K562 (cell line): Measurements from ENCODE around the gene BRF1. TPM values are rescaled to one million over a fixed set of nuclear protein-coding genes. Genes with fewer than 3 reads are reported as not detected.

Experiments used
- ATAC-seq: fragments of 200-7000 bp; cut with Tn5 transposase; 3 replicates; pipeline ENCODE4 v1.9.1; 2020; ENCODE audit warnings: moderate library complexity
- BruUV-seq: library from RNA; stranded (reverse); fragments of 400-500 nt; replicated peaks from 2 replicates; lab custom pipeline; 2021; lab: Mats Ljungman, UMichigan
- CTCF ChIA-PET: fragments of 300-600 bp; formaldehyde crosslinking; extraction: SDS; loops from one replicate; lab custom pipeline; 2021; ENCODE audit warnings: low intra/inter-chr PET ratio; lab: Yijun Ruan, JAX
- POLR2A ChIA-PET: fragments of 300-600, 350-650 bp; sonication (Branson Sonifier 250); formaldehyde crosslinking; extraction: SDS; loops from one replicate; lab custom pipeline; 2021; ENCODE audit warnings: antibody characterized with exemption, inconsistent platforms; lab: Yijun Ruan, JAX
- DNase-seq, 4 experiments: peaks; one replicate each; pipeline versions ENCODE4 v3.0.0 to v3.0.0-alpha.2; 2011 to 2018; ENCODE audit warnings: low spot score in 3 of 4, mixed read lengths in 3 of 4; ENCODE audit errors: extremely low read depth in 1 of 4
- FAIRE-seq: peaks from 2 replicates; lab custom pipeline; 2011; peaks lifted over from hg19 to GRCh38; lab: Jason Lieb, UNC
- H2AFZ ChIP-seq: 2 replicates; pipeline ENCODE4 v1.6.0; 2011; ENCODE audit warnings: low read depth, low read length, control low read depth, inconsistent platforms
- H3K27ac ChIP-seq: fragments of 200-600 bp; 3 replicates; pipeline ENCODE4 v1.8.0; 2011; ENCODE audit warnings: low read depth, mild to moderate bottlenecking, control low read depth, inconsistent platforms, low read length, moderate library complexity, mixed read lengths; ENCODE audit errors: extremely low read depth
- H3K27me3 ChIP-seq, 2 experiments: fragments of 300-600 bp in 1 of 2; 2 replicates in 1 of 2; 3 replicates in 1 of 2; pipeline versions ENCODE4 v1.6.0 to v1.8.0; 2011; ENCODE audit warnings: inconsistent platforms in 2 of 2, low read length in 2 of 2, mild to moderate bottlenecking in 1 of 2, mixed read lengths in 1 of 2, moderate library complexity in 1 of 2; ENCODE audit not compliant: control insufficient read depth in 2 of 2, insufficient read depth in 2 of 2
- H3K36me3 ChIP-seq: fragments of 300-600 bp; 3 replicates; pipeline ENCODE4 v1.8.0; 2011; ENCODE audit warnings: mild to moderate bottlenecking, low read length, inconsistent platforms; ENCODE audit not compliant: control insufficient read depth, insufficient read depth
- H3K4me1 ChIP-seq, 2 experiments: fragments of 200-600 bp in 1 of 2; replicated peaks in 1 of 2; 2 replicates in 1 of 2; 3 replicates in 1 of 2; pipeline versions ENCODE4 v1.5.1 to v1.8.0; 2011; ENCODE audit warnings: inconsistent platforms in 2 of 2, low read length in 2 of 2, mild to moderate bottlenecking in 1 of 2, mixed read lengths in 1 of 2, moderate library complexity in 1 of 2; ENCODE audit not compliant: control insufficient read depth in 2 of 2, insufficient read depth in 2 of 2
- H3K4me2 ChIP-seq: 2 replicates; pipeline ENCODE4 v1.6.1; 2011; ENCODE audit warnings: low read length, control low read depth, inconsistent platforms, mixed read lengths; ENCODE audit not compliant: insufficient read depth
- H3K4me3 ChIP-seq: fragments of 200-600 bp; sonication (generic), shearing (Covaris generic); 2 replicates; pipeline ENCODE4 v1.5.1; 2016; ENCODE audit warnings: control low read depth, inconsistent platforms
- H3K79me2 ChIP-seq: fragments of 200-600 bp; 3 replicates; pipeline ENCODE4 v1.8.0; 2011; ENCODE audit warnings: low read length, inconsistent platforms; ENCODE audit not compliant: control insufficient read depth, insufficient read depth
- H3K9ac ChIP-seq, 2 experiments: 2 replicates each; pipeline versions ENCODE4 v1.6.0 to v1.6.1; 2011; ENCODE audit warnings: low read depth in 2 of 2, low read length in 2 of 2, control low read depth in 1 of 2, inconsistent platforms in 1 of 2, mild to moderate bottlenecking in 1 of 2, mixed read lengths in 1 of 2; ENCODE audit not compliant: insufficient read depth in 1 of 2
- H3K9me1 ChIP-seq: one replicate; pipeline ENCODE4 v1.6.0; 2011; ENCODE audit warnings: inconsistent platforms, mild to moderate bottlenecking, low read length, moderate library complexity; ENCODE audit not compliant: control insufficient read depth, insufficient read depth
- H3K9me3 ChIP-seq: replicated peaks from 2 replicates; pipeline ENCODE4 v1.5.1; 2011; ENCODE audit warnings: low read depth, low read length, inconsistent platforms; ENCODE audit not compliant: control insufficient read depth, insufficient read depth
- H4K20me1 ChIP-seq: replicated peaks from 2 replicates; pipeline ENCODE4 v1.6.1; 2011; ENCODE audit warnings: low read length, inconsistent platforms, mixed read lengths; ENCODE audit not compliant: control insufficient read depth, insufficient read depth
- ARID1B ChIP-seq: fragments of 450-650 bp; IDR thresholded peaks from 2 replicates; pipeline ENCODE4 v1.6.1; 2016; ENCODE audit warnings: antibody characterized with exemption, mild to moderate bottlenecking, inconsistent platforms
- BCOR ChIP-seq: fragments of 450-650 bp; IDR thresholded peaks from 2 replicates; pipeline ENCODE4 v1.6.1; 2016
- FUS ChIP-seq: fragments of 200-400 bp; formaldehyde crosslinking; optimal IDR thresholded peaks from 2 replicates; pipeline ENCODE3; 2017; ENCODE audit warnings: low read depth, low read length
- MLLT1 ChIP-seq, 2 experiments: fragments of 450-650 bp; IDR thresholded peaks; 2 replicates each; pipeline ENCODE4 v1.6.1; 2016
- MXD1 ChIP-seq: fragments of 250-450 bp; sonication (Bioruptor Pico); IDR thresholded peaks from 2 replicates; pipeline ENCODE4 v1.8.0; 2021; ENCODE audit warnings: borderline replicate concordance, mild to moderate bottlenecking, moderate library complexity; ENCODE audit not compliant: poor library complexity, severe bottlenecking
- PATZ1 ChIP-seq: fragments of 250-450 bp; sonication (Bioruptor Pico); IDR thresholded peaks from 2 replicates; pipeline ENCODE4 v1.5.0; 2020; ENCODE audit warnings: mild to moderate bottlenecking, borderline replicate concordance
- SPI1 ChIP-seq: IDR thresholded peaks from 2 replicates; pipeline ENCODE4 v1.6.1; 2011; ENCODE audit warnings: low read depth, low read length, control low read depth, borderline replicate concordance
- TEAD2 ChIP-seq: fragments of 450-650 bp; IDR thresholded peaks from 2 replicates; pipeline ENCODE4 v1.6.1; 2016; ENCODE audit warnings: missing genetic modification characterization, control low read depth, missing compliant biosample characterization
- ZNF584 ChIP-seq: fragments of 200-800 bp; sonication (Bioruptor generic); IDR thresholded peaks from 2 replicates; pipeline ENCODE4 v1.6.1; 2016; ENCODE audit warnings: low read depth, mild to moderate bottlenecking, missing genetic modification characterization, missing compliant biosample characterization
- ZNF655 ChIP-seq: fragments of 250-450 bp; sonication (Bioruptor Pico); IDR thresholded peaks from 2 replicates; pipeline ENCODE4 v1.5.0; 2021
- WGBS: fragments of 100-300 bp; shearing (Covaris generic); methylation state at CpG from one replicate; pipeline ENCODE4 v1.1.6; 2016; ENCODE audit warnings: low coverage, mixed read lengths; ENCODE audit not compliant: insufficient coverage; ENCODE audit errors: missing lambda C conversion rate; 5-methylcytosine and 5-hydroxymethylcytosine counted together
- in situ Hi-C: fragments of 300-500 bp; cut with MboI; formaldehyde crosslinking; loops from 4 replicates; pipeline ENCODE4 v1.15.0; 2018; ENCODE audit warnings: inconsistent platforms, mixed read lengths
- intact Hi-C: fragments of 100-400 bp; cut with micrococcal nuclease; formaldehyde crosslinking; loops from 2 replicates; pipeline ENCODE4 v1.14.2; 2022
- polyA plus RNA-seq, 8 experiments: library from polyadenylated mRNA; depleted of rRNA in 4 of 8; stranded (reverse) in 5 of 8; unstranded in 3 of 8; fragments of >200 nt; fragmentation: Nextera tagmentation in 2 of 8; fragmentation: Illumina TruSeq in 1 of 8; extraction: Ambion mirVana in 2 of 8; extraction: Trizol in 1 of 8; gene quantifications; 2 replicates each; pipeline versions ENCODE4 v1.2.1 to v1.2.3, GENCODE V29; 2011 to 2014; ENCODE audit warnings: inconsistent platforms in 1 of 8, missing spikeins in 1 of 8
- total RNA-seq, 7 experiments: library from RNA; depleted of rRNA in 6 of 7; stranded (reverse); fragments of >200 nt in 6 of 7; fragmentation: Illumina TruSeq in 2 of 7; extraction: Trizol in 2 of 7; gene quantifications; 2 replicates each; pipeline versions ENCODE4 v1.2.1 to v1.2.3, GENCODE V29; 2011 to 2021; ENCODE audit warnings: low replicate concordance in 1 of 7
- TF ChIP-seq, protein P1 (sequence below): fragments of 450-650 bp; IDR thresholded peaks from 2 replicates; pipeline ENCODE4 v1.7.0; 2016; ENCODE audit warnings: borderline replicate concordance
- TF ChIP-seq, protein P2 (sequence below): fragments of 450-650 bp; IDR thresholded peaks from 2 replicates; pipeline ENCODE4 v1.6.1; 2017; ENCODE audit warnings: antibody characterized with exemption

BRF1 gene
- total and polyA plus RNA-seq, 9 of the 15 experiments (the other 6 are each of a cell fraction or from before 2014, with no cell fraction given): 0.14 to 24.6 (median 8.2) TPM

DNA sequence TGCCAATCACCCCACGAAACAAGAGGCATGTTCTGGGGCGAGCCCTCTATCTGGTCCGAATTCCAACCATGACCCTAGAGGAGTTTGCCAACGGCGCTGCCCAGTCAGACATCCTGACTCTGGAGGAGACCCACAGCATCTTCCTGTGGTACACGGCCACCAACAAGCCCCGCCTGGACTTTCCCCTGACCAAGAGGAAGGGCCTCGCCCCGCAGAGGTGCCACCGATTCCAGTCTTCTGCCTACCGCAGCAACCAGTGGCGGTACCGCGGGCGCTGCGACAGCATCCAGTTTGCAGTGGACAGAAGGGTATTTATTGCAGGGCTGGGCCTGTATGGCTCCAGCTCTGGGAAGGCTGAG is 50.8 kb downstream of the BRF1 start:
- WGBS: 95% methylated on average over 12 of the region's 16 CpGs
- Histone ChIP-seq H3K9me3 (no peaks in the 10 kb centered on the region), H3K27ac (no peak overlapping the region), H3K36me3 (peaks cover 23% of the 10 kb centered on the region; the same call in 2 of the 3 replicates), H3K4me3 (no peak overlapping the region), H3K9ac (no peak overlapping the region), H3K4me2 (no peak overlapping the region), H3K9me1 (no peaks in the 10 kb centered on the region), H3K27me3 (no peaks in the 10 kb centered on the region), H4K20me1 (no peaks in the 10 kb centered on the region), H3K4me1 (no peaks in the 10 kb centered on the region), H3K79me2 (no peaks in the 10 kb centered on the region), H2AFZ (no peak overlapping the region)
- DNase-seq: no peak
- no TSS peak for BruUV-seq
- ChIA-PET CTCF (no interaction called here), POLR2A (interaction anchor here (0.7 kb wide), 1 partner anchor 86 kb away, joined by 3 read pairs; no protein-coding TSS in a partner anchor)
- intact Hi-C loops: no loop called here
- ATAC-seq: no peak
- no peak for TF ChIP-seq ZNF584 (CRISPR knock-in tag)
- no peak for TF ChIP-seq BCOR
- TF ChIP-seq ARID1B: no peak
- no peak for TF ChIP-seq TEAD2 (tag)
- TF ChIP-seq MLLT1 (IDR thresholded peaks at IDR 0.05): no peak
- TF ChIP-seq MXD1: no peak
- TF ChIP-seq, protein P1, sequence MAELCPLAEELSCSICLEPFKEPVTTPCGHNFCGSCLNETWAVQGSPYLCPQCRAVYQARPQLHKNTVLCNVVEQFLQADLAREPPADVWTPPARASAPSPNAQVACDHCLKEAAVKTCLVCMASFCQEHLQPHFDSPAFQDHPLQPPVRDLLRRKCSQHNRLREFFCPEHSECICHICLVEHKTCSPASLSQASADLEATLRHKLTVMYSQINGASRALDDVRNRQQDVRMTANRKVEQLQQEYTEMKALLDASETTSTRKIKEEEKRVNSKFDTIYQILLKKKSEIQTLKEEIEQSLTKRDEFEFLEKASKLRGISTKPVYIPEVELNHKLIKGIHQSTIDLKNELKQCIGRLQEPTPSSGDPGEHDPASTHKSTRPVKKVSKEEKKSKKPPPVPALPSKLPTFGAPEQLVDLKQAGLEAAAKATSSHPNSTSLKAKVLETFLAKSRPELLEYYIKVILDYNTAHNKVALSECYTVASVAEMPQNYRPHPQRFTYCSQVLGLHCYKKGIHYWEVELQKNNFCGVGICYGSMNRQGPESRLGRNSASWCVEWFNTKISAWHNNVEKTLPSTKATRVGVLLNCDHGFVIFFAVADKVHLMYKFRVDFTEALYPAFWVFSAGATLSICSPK: no peak
- no peak for TF ChIP-seq PATZ1 (CRISPR knock-in tag)
- no peak for TF ChIP-seq SPI1
- TF ChIP-seq, protein P2, sequence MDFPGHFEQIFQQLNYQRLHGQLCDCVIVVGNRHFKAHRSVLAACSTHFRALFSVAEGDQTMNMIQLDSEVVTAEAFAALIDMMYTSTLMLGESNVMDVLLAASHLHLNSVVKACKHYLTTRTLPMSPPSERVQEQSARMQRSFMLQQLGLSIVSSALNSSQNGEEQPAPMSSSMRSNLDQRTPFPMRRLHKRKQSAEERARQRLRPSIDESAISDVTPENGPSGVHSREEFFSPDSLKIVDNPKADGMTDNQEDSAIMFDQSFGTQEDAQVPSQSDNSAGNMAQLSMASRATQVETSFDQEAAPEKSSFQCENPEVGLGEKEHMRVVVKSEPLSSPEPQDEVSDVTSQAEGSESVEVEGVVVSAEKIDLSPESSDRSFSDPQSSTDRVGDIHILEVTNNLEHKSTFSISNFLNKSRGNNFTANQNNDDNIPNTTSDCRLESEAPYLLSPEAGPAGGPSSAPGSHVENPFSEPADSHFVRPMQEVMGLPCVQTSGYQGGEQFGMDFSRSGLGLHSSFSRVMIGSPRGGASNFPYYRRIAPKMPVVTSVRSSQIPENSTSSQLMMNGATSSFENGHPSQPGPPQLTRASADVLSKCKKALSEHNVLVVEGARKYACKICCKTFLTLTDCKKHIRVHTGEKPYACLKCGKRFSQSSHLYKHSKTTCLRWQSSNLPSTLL: no peak
- TF ChIP-seq FUS: no peak
- TF ChIP-seq ZNF655 (CRISPR knock-in tag): no peak
- in situ Hi-C loops: no loop called here
- FAIRE-seq: no peak
